H9 (cell line): ENCODE results near the gene FHL1. TPM values are rescaled to one million over a fixed set of nuclear protein-coding genes. Genes with fewer than 3 reads are reported as not detected.
A peak's percentile ranks its signal among the peaks of the same experiment; 100 is the strongest.

ENCODE experiments used
- DNase-seq: peaks from one replicate; pipeline ENCODE4 v3.0.0-alpha.2; 2017
- H2AFZ ChIP-seq: one replicate; pipeline ENCODE4 v1.6.1; 2013; ENCODE audit warnings: mild to moderate bottlenecking, low read length, control low read depth, moderate library complexity
- H2AK5ac ChIP-seq: 2 replicates; pipeline ENCODE4 v1.6.1; 2013; ENCODE audit warnings: low read length, control low read depth, mixed read lengths; ENCODE audit not compliant: insufficient read length
- H2BK120ac ChIP-seq: one replicate; pipeline ENCODE4 v1.6.1; 2013; ENCODE audit warnings: low read depth, mild to moderate bottlenecking, low read length, control low read depth, inconsistent platforms; ENCODE audit not compliant: poor library complexity, severe bottlenecking
- H2BK12ac ChIP-seq: 2 replicates; pipeline ENCODE4 v1.6.1; 2013; ENCODE audit warnings: low read length, control low read depth, mixed read lengths, low read depth; ENCODE audit not compliant: insufficient read length
- H2BK15ac ChIP-seq: 2 replicates; pipeline ENCODE4 v1.6.1; 2013; ENCODE audit warnings: low read depth, low read length, control low read depth
- H2BK20ac ChIP-seq: one replicate; pipeline ENCODE4 v1.6.1; 2013; ENCODE audit warnings: low read depth, mild to moderate bottlenecking, low read length, control low read depth, inconsistent platforms; ENCODE audit not compliant: poor library complexity, severe bottlenecking
- H2BK5ac ChIP-seq: 2 replicates; pipeline ENCODE4 v1.6.1; 2013; ENCODE audit warnings: low read length, control low read depth, mixed read lengths; ENCODE audit not compliant: insufficient read length
- H3K14ac ChIP-seq: 2 replicates; pipeline ENCODE4 v1.6.1; 2013; ENCODE audit warnings: low read length, control low read depth; ENCODE audit not compliant: insufficient read depth
- H3K18ac ChIP-seq: 2 replicates; pipeline ENCODE4 v1.6.1; 2013; ENCODE audit warnings: low read depth, mild to moderate bottlenecking, mixed read lengths, low read length, control low read depth; ENCODE audit not compliant: insufficient read length
- H3K23ac ChIP-seq: 2 replicates; pipeline ENCODE4 v1.6.1; 2013; ENCODE audit warnings: low read length, control low read depth, mixed read lengths, low read depth; ENCODE audit not compliant: insufficient read length
- H3K23me2 ChIP-seq: 2 replicates; pipeline ENCODE4 v1.6.1; 2013; ENCODE audit warnings: low read depth, mild to moderate bottlenecking, mixed read lengths, low read length, control low read depth; ENCODE audit not compliant: insufficient read length, poor library complexity, severe bottlenecking
- H3K27ac ChIP-seq: 2 replicates; pipeline ENCODE4 v1.5.1; 2013; ENCODE audit warnings: low read length, control low read depth, mixed read lengths, low read depth; ENCODE audit not compliant: insufficient read length
- H3K27me3 ChIP-seq: 2 replicates; pipeline ENCODE4 v1.6.1; 2013; ENCODE audit warnings: low read length, control low read depth, inconsistent platforms; ENCODE audit not compliant: insufficient read depth
- H3K4ac ChIP-seq: 2 replicates; pipeline ENCODE4 v1.6.1; 2013; ENCODE audit warnings: low read depth, mild to moderate bottlenecking, control low read depth, inconsistent platforms, low read length, moderate library complexity
- H3K4me1 ChIP-seq: 2 replicates; pipeline ENCODE4 v1.6.1; 2013; ENCODE audit warnings: low read length, control low read depth, inconsistent platforms; ENCODE audit not compliant: insufficient read depth
- H3K4me2 ChIP-seq: 2 replicates; pipeline ENCODE4 v1.6.1; 2013; ENCODE audit warnings: low read length, control low read depth, mixed read lengths; ENCODE audit not compliant: insufficient read length, insufficient read depth
- H3K56ac ChIP-seq: 2 replicates; pipeline ENCODE4 v1.6.1; 2013; ENCODE audit warnings: low read depth, mild to moderate bottlenecking, mixed read lengths, low read length, control low read depth; ENCODE audit not compliant: insufficient read length
- H3K79me1 ChIP-seq: 2 replicates; pipeline ENCODE4 v1.6.1; 2013; ENCODE audit warnings: low read depth, mild to moderate bottlenecking, moderate library complexity, low read length, control low read depth, inconsistent platforms; ENCODE audit not compliant: insufficient read depth, poor library complexity, severe bottlenecking
- H3K79me2 ChIP-seq: 2 replicates; pipeline ENCODE4 v1.6.1; 2013; ENCODE audit warnings: low read length, control low read depth, inconsistent platforms; ENCODE audit not compliant: insufficient read depth
- H3K9ac ChIP-seq: 2 replicates; pipeline ENCODE4 v1.6.1; 2013; ENCODE audit warnings: low read length, control low read depth, mixed read lengths; ENCODE audit not compliant: insufficient read length; ENCODE audit errors: extremely low read depth
- H3K9me3 ChIP-seq: one replicate; pipeline ENCODE4 v1.6.1; 2013; ENCODE audit warnings: low read depth, low read length, inconsistent platforms; ENCODE audit not compliant: control insufficient read depth
- H3T11ph ChIP-seq: one replicate; pipeline ENCODE4 v1.6.1; 2013; ENCODE audit warnings: mild to moderate bottlenecking, low read length, control low read depth, inconsistent platforms
- H4K20me1 ChIP-seq: one replicate; pipeline ENCODE4 v1.6.1; 2013; ENCODE audit not compliant: control insufficient read depth, insufficient read length, insufficient read depth
- H4K5ac ChIP-seq: 2 replicates; pipeline ENCODE4 v1.6.1; 2013; ENCODE audit warnings: low read depth, mild to moderate bottlenecking, mixed read lengths, low read length, control low read depth; ENCODE audit not compliant: insufficient read length
- H4K8ac ChIP-seq: replicated peaks from 2 replicates; pipeline ENCODE4 v1.6.1; 2013; ENCODE audit warnings: low read length, control low read depth, mixed read lengths, low read depth; ENCODE audit not compliant: insufficient read length
- H4K91ac ChIP-seq: 2 replicates; pipeline ENCODE4 v1.6.1; 2013; ENCODE audit warnings: low read depth, mild to moderate bottlenecking, moderate library complexity, mixed read lengths, low read length, control low read depth; ENCODE audit not compliant: insufficient read length
- H3K27ac Mint-ChIP-seq, 3 experiments: 2 replicates in 2 of 3; 3 replicates in 1 of 3; pipeline ENCODE4 v1.8.0; 2020 to 2021; ENCODE audit warnings: mixed read lengths in 3 of 3, mild to moderate bottlenecking in 1 of 3, moderate library complexity in 1 of 3
- H3K27me3 Mint-ChIP-seq: 2 replicates; pipeline ENCODE4 v1.8.0; 2021; ENCODE audit warnings: low read depth, mild to moderate bottlenecking, moderate library complexity, mixed read lengths
- H3K36me3 Mint-ChIP-seq, 3 experiments: 2 replicates in 2 of 3; 3 replicates in 1 of 3; pipeline ENCODE4 v1.8.0; 2020 to 2021; ENCODE audit warnings: low read depth in 3 of 3, mixed read lengths in 3 of 3; ENCODE audit not compliant: insufficient read depth in 1 of 3
- H3K4me1 Mint-ChIP-seq, 2 experiments: 2 replicates each; pipeline ENCODE4 v1.8.0; 2020; ENCODE audit warnings: mixed read lengths in 2 of 2
- H3K4me3 Mint-ChIP-seq, 2 experiments: 2 replicates in 1 of 2; 3 replicates in 1 of 2; pipeline ENCODE4 v1.8.0; 2020 to 2021; ENCODE audit warnings: mild to moderate bottlenecking in 2 of 2, mixed read lengths in 2 of 2, moderate library complexity in 1 of 2
- H3K9me3 Mint-ChIP-seq, 2 experiments: 2 replicates in 1 of 2; 3 replicates in 1 of 2; pipeline ENCODE4 v1.8.0; 2020; ENCODE audit warnings: mild to moderate bottlenecking in 2 of 2, mixed read lengths in 2 of 2, moderate library complexity in 1 of 2
- WGBS: extraction: QIAGEN DNeasy Blood & Tissue Kit; methylation state at CpG from one replicate; pipeline ENCODE4 v1.1.7; 2013; ENCODE audit warnings: missing lambda C conversion rate, low lambda C conversion rate, mixed read lengths; ENCODE audit not compliant: insufficient read length; ENCODE audit errors: extremely low coverage; 5-methylcytosine and 5-hydroxymethylcytosine counted together
- total RNA-seq: library from RNA; stranded (reverse); gene quantifications from 2 replicates; pipeline ENCODE4 v1.2.1, GENCODE V29; 2021
- TF ChIP-seq, protein P1 (sequence below): fragments of 200-600 bp; sonication (generic); conservative IDR thresholded peaks from 3 replicates; pipeline ENCODE4 v1.8.0; 2021; ENCODE audit warnings: antibody characterized with exemption, mild to moderate bottlenecking

The FHL1 gene
- total RNA-seq, 1 experiment from 2014 or later: 20.0 TPM

DNA sequence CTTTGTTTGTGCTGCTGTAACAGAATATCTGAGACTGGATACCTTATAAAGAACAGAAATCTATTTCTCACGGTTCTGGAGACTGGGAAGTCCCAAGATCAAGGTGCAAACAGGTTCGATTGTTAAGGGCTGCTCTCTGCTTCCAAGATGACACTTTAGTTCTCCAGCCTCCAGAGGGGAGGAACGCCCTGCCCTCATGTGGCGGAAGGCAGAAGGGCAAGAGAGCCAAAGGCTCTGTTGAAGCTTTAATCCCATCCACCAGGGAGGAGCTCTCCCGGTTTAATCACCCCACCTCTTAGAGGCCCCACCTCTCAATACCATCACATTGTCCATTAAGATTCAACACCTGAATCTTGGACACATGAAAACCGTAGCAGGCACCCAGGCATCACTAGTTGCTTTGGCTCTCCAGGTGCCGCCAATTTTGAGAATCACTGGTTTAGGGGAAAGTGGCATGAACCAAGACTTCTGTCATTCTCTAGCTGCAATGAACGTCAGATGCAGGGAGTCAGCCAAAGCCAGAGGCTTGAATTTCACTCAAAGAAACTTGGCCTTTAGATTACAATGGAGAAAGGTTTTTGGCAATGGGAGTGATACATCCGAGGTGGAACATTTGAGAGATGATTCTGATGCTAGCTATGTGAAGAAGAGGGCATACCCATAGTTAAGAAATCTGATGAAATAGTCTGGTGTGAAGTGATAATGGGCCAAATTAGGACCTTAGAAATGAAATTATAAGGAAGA, 15.7 kb downstream of the FHL1 start:
- no peak overlapping the region for H3K4ac ChIP-seq
- H3K36me3 Mint-ChIP-seq: peaks cover 0 to 7% (median 3%) of the 10 kb centered on the region in 3 experiments; a peak in 5 of 7 replicates
- no peak overlapping the region for H2BK5ac ChIP-seq
- no peaks in the 10 kb centered on the region for H3K79me2 ChIP-seq
- no peaks in the 10 kb centered on the region for H4K20me1 ChIP-seq
- no peaks in the 10 kb centered on the region for H3K4me1 ChIP-seq
- H3K27me3 Mint-ChIP-seq: no peaks in the 10 kb centered on the region
- no peak overlapping the region for H3K56ac ChIP-seq
- no peak overlapping the region for H3K4me2 ChIP-seq
- H3K18ac ChIP-seq: no peak overlapping the region
- H2BK120ac ChIP-seq: no peak overlapping the region
- WGBS: no CpG with 5 or more reads among the region's 9 CpGs
- H4K91ac ChIP-seq: no peak overlapping the region
- no peak overlapping the region for H3K27ac ChIP-seq
- H3K4me3 Mint-ChIP-seq: peak overlapping the region in 1 of 2 experiments; percentile 2; a peak in 1 of 5 replicates
- no peak overlapping the region for H3K9ac ChIP-seq
- H3K27me3 ChIP-seq: no peaks in the 10 kb centered on the region
- H2AK5ac ChIP-seq: no peak overlapping the region
- H3K9me3 ChIP-seq: peaks cover 26% of the 10 kb centered on the region
- peak; percentile 72 for DNase-seq
- peaks cover 24 to 40% of the 10 kb centered on the region in 2 experiments for H3K4me1 Mint-ChIP-seq
- no peak overlapping the region for H2BK12ac ChIP-seq
- no peak overlapping the region for H3T11ph ChIP-seq
- no peak overlapping the region for H2BK20ac ChIP-seq
- H3K79me1 ChIP-seq: no peaks in the 10 kb centered on the region
- no peak overlapping the region for H3K23ac ChIP-seq
- no peak overlapping the region for H2BK15ac ChIP-seq
- peak overlapping the region in 1 of 3 experiments; percentile 17; a peak in 1 of 7 replicates for H3K27ac Mint-ChIP-seq
- peaks cover 52 to 66% of the 10 kb centered on the region in 2 experiments for H3K9me3 Mint-ChIP-seq
- H3K14ac ChIP-seq: no peak overlapping the region
- TF ChIP-seq, protein P1, sequence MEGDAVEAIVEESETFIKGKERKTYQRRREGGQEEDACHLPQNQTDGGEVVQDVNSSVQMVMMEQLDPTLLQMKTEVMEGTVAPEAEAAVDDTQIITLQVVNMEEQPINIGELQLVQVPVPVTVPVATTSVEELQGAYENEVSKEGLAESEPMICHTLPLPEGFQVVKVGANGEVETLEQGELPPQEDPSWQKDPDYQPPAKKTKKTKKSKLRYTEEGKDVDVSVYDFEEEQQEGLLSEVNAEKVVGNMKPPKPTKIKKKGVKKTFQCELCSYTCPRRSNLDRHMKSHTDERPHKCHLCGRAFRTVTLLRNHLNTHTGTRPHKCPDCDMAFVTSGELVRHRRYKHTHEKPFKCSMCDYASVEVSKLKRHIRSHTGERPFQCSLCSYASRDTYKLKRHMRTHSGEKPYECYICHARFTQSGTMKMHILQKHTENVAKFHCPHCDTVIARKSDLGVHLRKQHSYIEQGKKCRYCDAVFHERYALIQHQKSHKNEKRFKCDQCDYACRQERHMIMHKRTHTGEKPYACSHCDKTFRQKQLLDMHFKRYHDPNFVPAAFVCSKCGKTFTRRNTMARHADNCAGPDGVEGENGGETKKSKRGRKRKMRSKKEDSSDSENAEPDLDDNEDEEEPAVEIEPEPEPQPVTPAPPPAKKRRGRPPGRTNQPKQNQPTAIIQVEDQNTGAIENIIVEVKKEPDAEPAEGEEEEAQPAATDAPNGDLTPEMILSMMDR: peak; percentile 69
- H4K8ac ChIP-seq: no peak overlapping the region
- no peaks in the 10 kb centered on the region for H3K23me2 ChIP-seq
- no peak overlapping the region for H2AFZ ChIP-seq
- no peak overlapping the region for H4K5ac ChIP-seq
